ENCODE measurements around the gene FAM209A.
"Not testable (repeated sequence)": the region's sequence is repeated elsewhere in the genome, so short reads cannot be mapped to it uniquely, and the experiment has no call there.

FAM209A gene

DNA sequence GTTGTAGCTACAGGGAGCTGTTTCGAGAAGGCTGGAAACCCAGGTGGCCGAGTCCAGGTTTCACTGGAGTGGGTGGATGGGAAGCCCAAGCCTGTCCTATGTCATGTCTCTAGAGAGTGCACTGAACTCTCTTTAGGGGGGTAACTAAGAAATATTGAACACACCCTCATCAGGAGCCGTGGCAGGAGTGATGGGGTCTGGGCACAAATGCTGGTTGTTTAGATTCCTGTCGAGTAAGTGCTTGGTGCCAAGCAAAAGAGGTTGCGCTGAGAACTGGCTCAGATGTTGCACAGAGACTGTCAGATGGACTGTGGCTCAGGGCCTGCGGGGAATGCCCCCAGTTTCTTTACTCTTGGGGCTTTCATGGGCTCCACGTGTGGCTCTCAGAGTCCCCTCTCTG is 7.3 kb upstream of the FAM209A start:
- Mint-ChIP-seq H3K4me3 (no peak overlapping the region), H3K9me3 (peaks cover 13% of the 10 kb centered on the region), H3K27me3 (ENCODE audit: low read depth) (no peaks in the 10 kb centered on the region), H3K27ac (no peak overlapping the region), H3K4me1 (peaks cover 35% of the 10 kb centered on the region), H3K36me3 (ENCODE audit: low read depth) (peaks cover 80% of the 10 kb centered on the region)
- TF ChIP-seq CTCF (IDR thresholded peaks at IDR 0.05; ENCODE audit: unreplicated experiment in 3 of 3): no peak

- H3K4me1 Mint-ChIP-seq: peaks cover 33% of the 10 kb centered on the region
- TF ChIP-seq CTCF (IDR thresholded peaks at IDR 0.05; ENCODE audit: unreplicated experiment in 3 of 3): no peak
- peaks cover 80% of the 10 kb centered on the region for H3K36me3 Mint-ChIP-seq (ENCODE audit: low read depth)
- H3K27me3 Mint-ChIP-seq (ENCODE audit: low read depth): no peaks in the 10 kb centered on the region
- no peak overlapping the region for H3K27ac Mint-ChIP-seq
- H3K9me3 Mint-ChIP-seq: peaks cover 13% of the 10 kb centered on the region
- no peak overlapping the region for H3K4me3 Mint-ChIP-seq
Measured at GRCh38 chr20:56517641-56518040, 6.9 kb upstream of the FAM209A start.

- Mint-ChIP-seq H3K9me3 (peaks cover 14% of the 10 kb centered on the region), H3K4me1 (peaks cover 28% of the 10 kb centered on the region), H3K4me3 (no peak overlapping the region), H3K27ac (no peak overlapping the region), H3K36me3 (ENCODE audit: low read depth) (peaks cover 80% of the 10 kb centered on the region), H3K27me3 (ENCODE audit: low read depth) (no peaks in the 10 kb centered on the region)
- no peak for TF ChIP-seq CTCF (IDR thresholded peaks at IDR 0.05; ENCODE audit: unreplicated experiment in 3 of 3)
Measured at GRCh38 chr20:56518126-56518525, 6.4 kb upstream of the FAM209A start.

- peaks cover 21% of the 10 kb centered on the region for H3K4me1 Mint-ChIP-seq
- TF ChIP-seq CTCF (IDR thresholded peaks at IDR 0.05; ENCODE audit: unreplicated experiment in 3 of 3): no peak
- H3K9me3 Mint-ChIP-seq: peaks cover 17% of the 10 kb centered on the region
- no peak overlapping the region for H3K27ac Mint-ChIP-seq
- no peaks in the 10 kb centered on the region for H3K27me3 Mint-ChIP-seq (ENCODE audit: low read depth)
- no peak overlapping the region for H3K4me3 Mint-ChIP-seq
- H3K36me3 Mint-ChIP-seq (ENCODE audit: low read depth): peaks cover 80% of the 10 kb centered on the region
Measured at GRCh38 chr20:56518721-56519398, 5.7 kb upstream of the FAM209A start.

GRCh38 chr20:56519551-56519950 is 5.0 kb upstream of the FAM209A start:
- Mint-ChIP-seq H3K27ac (no peak overlapping the region), H3K4me1 (peaks cover 17% of the 10 kb centered on the region), H3K36me3 (ENCODE audit: low read depth) (peaks cover 77% of the 10 kb centered on the region), H3K27me3 (ENCODE audit: low read depth) (no peaks in the 10 kb centered on the region), H3K4me3 (no peak overlapping the region), H3K9me3 (peaks cover 17% of the 10 kb centered on the region)
- no peak for TF ChIP-seq CTCF (IDR thresholded peaks at IDR 0.05; ENCODE audit: unreplicated experiment in 3 of 3)

- H3K27ac Mint-ChIP-seq: no peak overlapping the region
- peaks cover 77% of the 10 kb centered on the region for H3K36me3 Mint-ChIP-seq (ENCODE audit: low read depth)
- no peaks in the 10 kb centered on the region for H3K27me3 Mint-ChIP-seq (ENCODE audit: low read depth)
- peaks cover 17% of the 10 kb centered on the region for H3K9me3 Mint-ChIP-seq
- no peak overlapping the region for H3K4me3 Mint-ChIP-seq
- H3K4me1 Mint-ChIP-seq: peaks cover 17% of the 10 kb centered on the region
- no peak for TF ChIP-seq CTCF (IDR thresholded peaks at IDR 0.05; ENCODE audit: unreplicated experiment in 3 of 3)
Measured at GRCh38 chr20:56520180-56520579, 4.4 kb upstream of the FAM209A start.

- H3K36me3 Mint-ChIP-seq (ENCODE audit: low read depth): peaks cover 71% of the 10 kb centered on the region
- H3K9me3 Mint-ChIP-seq: peaks cover 17% of the 10 kb centered on the region
- H3K27me3 Mint-ChIP-seq (ENCODE audit: low read depth); H3K4me3 Mint-ChIP-seq; H3K27ac Mint-ChIP-seq: not testable (repeated sequence)
- peaks cover 11% of the 10 kb centered on the region for H3K4me1 Mint-ChIP-seq
Measured at GRCh38 chr20:56520746-56521354, 3.7 kb upstream of the FAM209A start.

Data from nephron (organoid).